ENCODE results near the gene AQP7. TPM values are rescaled to one million over a fixed set of nuclear protein-coding genes. Genes with fewer than 3 reads are reported as not detected.

Gene AQP7
- total RNA-seq, 1 donor from 2014 or later = 1.7 TPM

- no peak for TF ChIP-seq CTCF (IDR thresholded peaks at IDR 0.05; ENCODE audit: unreplicated experiment)
- Mint-ChIP-seq H3K9me3 (peaks cover 11% of the 10 kb centered on the region), H3K4me3 (no peak overlapping the region), H3K27ac (no peak overlapping the region), H3K27me3 (ENCODE audit: low read depth) (no peaks in the 10 kb centered on the region), H3K4me1 (peaks cover 10% of the 10 kb centered on the region), H3K36me3 (peaks cover 41% of the 10 kb centered on the region)
- DNase-seq (ENCODE audit: low spot score in 2 of 2, unreplicated experiment in 2 of 2) = no peak
Observed at GRCh38 chr9:33351547-33351946, 50.8 kb downstream of the AQP7 start.

- Mint-ChIP-seq H3K27ac (no peak overlapping the region), H3K36me3 (peaks cover 43% of the 10 kb centered on the region), H3K9me3 (peaks cover 11% of the 10 kb centered on the region), H3K4me1 (peaks cover 10% of the 10 kb centered on the region), H3K4me3 (no peak overlapping the region), H3K27me3 (ENCODE audit: low read depth) (no peaks in the 10 kb centered on the region)
- no peak for DNase-seq (ENCODE audit: low spot score in 2 of 2, unreplicated experiment in 2 of 2)
- no peak for TF ChIP-seq CTCF (IDR thresholded peaks at IDR 0.05; ENCODE audit: unreplicated experiment)
Observed at GRCh38 chr9:33350310-33350709, 52.1 kb downstream of the AQP7 start.

- peaks cover 42% of the 10 kb centered on the region for H3K36me3 Mint-ChIP-seq
- no peak for DNase-seq (ENCODE audit: low spot score in 2 of 2, unreplicated experiment in 2 of 2)
- peaks cover 11% of the 10 kb centered on the region for H3K9me3 Mint-ChIP-seq
- H3K4me3 Mint-ChIP-seq = no peak overlapping the region
- no peak overlapping the region for H3K27ac Mint-ChIP-seq
- H3K4me1 Mint-ChIP-seq = peaks cover 6% of the 10 kb centered on the region
- no peak for TF ChIP-seq CTCF (IDR thresholded peaks at IDR 0.05; ENCODE audit: unreplicated experiment)
- H3K27me3 Mint-ChIP-seq (ENCODE audit: low read depth) = no peaks in the 10 kb centered on the region
Observed at GRCh38 chr9:33349743-33350142, 52.6 kb downstream of the AQP7 start.

GRCh38 chr9:33348998-33349397 lies 53.4 kb downstream of the AQP7 start:
- Mint-ChIP-seq H3K9me3 (peaks cover 11% of the 10 kb centered on the region), H3K36me3 (peaks cover 45% of the 10 kb centered on the region), H3K4me3 (no peak overlapping the region), H3K27ac (no peak overlapping the region), H3K27me3 (ENCODE audit: low read depth) (no peaks in the 10 kb centered on the region), H3K4me1 (no peaks in the 10 kb centered on the region)
- DNase-seq (ENCODE audit: low spot score in 2 of 2, unreplicated experiment in 2 of 2) = no peak
- no peak for TF ChIP-seq CTCF (IDR thresholded peaks at IDR 0.05; ENCODE audit: unreplicated experiment)

- no peak for DNase-seq (ENCODE audit: low spot score in 2 of 2, unreplicated experiment in 2 of 2)
- no peaks in the 10 kb centered on the region for H3K4me1 Mint-ChIP-seq
- H3K4me3 Mint-ChIP-seq = no peak overlapping the region
- peaks cover 56% of the 10 kb centered on the region for H3K36me3 Mint-ChIP-seq
- H3K27me3 Mint-ChIP-seq (ENCODE audit: low read depth) = no peaks in the 10 kb centered on the region
- peaks cover 11% of the 10 kb centered on the region for H3K9me3 Mint-ChIP-seq
- no peak overlapping the region for H3K27ac Mint-ChIP-seq
- no peak for TF ChIP-seq CTCF (IDR thresholded peaks at IDR 0.05; ENCODE audit: unreplicated experiment)
Observed at GRCh38 chr9:33346564-33346963, 55.8 kb downstream of the AQP7 start.

- no peak for TF ChIP-seq CTCF (IDR thresholded peaks at IDR 0.05; ENCODE audit: unreplicated experiment)
- Mint-ChIP-seq H3K36me3 (peaks cover 70% of the 10 kb centered on the region), H3K4me1 (no peaks in the 10 kb centered on the region), H3K27me3 (ENCODE audit: low read depth) (no peaks in the 10 kb centered on the region), H3K27ac (no peak overlapping the region), H3K9me3 (peaks cover 28% of the 10 kb centered on the region), H3K4me3 (no peak overlapping the region)
- no peak for DNase-seq (ENCODE audit: low spot score in 2 of 2, unreplicated experiment in 2 of 2)
Observed at GRCh38 chr9:33344145-33344544, 58.2 kb downstream of the AQP7 start.

All from mesothelial cell of epicardium (in vitro differentiated cells).